Duodenal mucosa (tissue), 2 donors: ENCODE results near the gene CYYR1.

Experiments used
- H3K27ac ChIP-seq: one replicate; pipeline ENCODE4 v1.7.0; 2013; ENCODE audit warnings: low read depth, low read length
- H3K27me3 ChIP-seq, 2 donors: one replicate each; pipeline ENCODE4 v1.7.0; 2013; ENCODE audit warnings: low read length in 2 of 2, control low read depth in 1 of 2; ENCODE audit not compliant: insufficient read depth in 2 of 2, control insufficient read depth in 1 of 2
- H3K36me3 ChIP-seq, 2 donors: one replicate each; pipeline ENCODE4 v1.7.0; 2013; ENCODE audit warnings: low read length in 2 of 2, control low read depth in 1 of 2; ENCODE audit not compliant: insufficient read depth in 2 of 2, control insufficient read depth in 1 of 2
- H3K4me1 ChIP-seq, 2 donors: one replicate each; pipeline ENCODE4 v1.7.0; 2013; ENCODE audit warnings: low read length in 2 of 2, control low read depth in 1 of 2; ENCODE audit not compliant: insufficient read depth in 2 of 2, control insufficient read depth in 1 of 2
- H3K4me3 ChIP-seq, 2 donors: one replicate each; pipeline ENCODE4 v1.7.0; 2013; ENCODE audit warnings: low read length in 2 of 2, low read depth in 1 of 2
- H3K9ac ChIP-seq, 2 donors: one replicate each; pipeline ENCODE4 v1.7.0; 2013; ENCODE audit warnings: low read length in 2 of 2, low read depth in 1 of 2
- H3K9me3 ChIP-seq, 2 donors: one replicate each; pipeline ENCODE4 v1.7.0; 2013; ENCODE audit warnings: low read length in 2 of 2, control low read depth in 1 of 2; ENCODE audit not compliant: control insufficient read depth in 1 of 2

CYYR1 gene

GRCh38 chr21:26432410-26432809, 140.7 kb downstream of the CYYR1 start:
- no peaks in the 10 kb centered on the region for H3K4me1 ChIP-seq
- no peak overlapping the region for H3K4me3 ChIP-seq
- H3K27me3 ChIP-seq, result no peaks in the 10 kb centered on the region
- H3K27ac ChIP-seq, result no peak overlapping the region
- no peaks in the 10 kb centered on the region for H3K9me3 ChIP-seq
- no peak overlapping the region for H3K9ac ChIP-seq
- H3K36me3 ChIP-seq, result no peaks in the 10 kb centered on the region

DNA sequence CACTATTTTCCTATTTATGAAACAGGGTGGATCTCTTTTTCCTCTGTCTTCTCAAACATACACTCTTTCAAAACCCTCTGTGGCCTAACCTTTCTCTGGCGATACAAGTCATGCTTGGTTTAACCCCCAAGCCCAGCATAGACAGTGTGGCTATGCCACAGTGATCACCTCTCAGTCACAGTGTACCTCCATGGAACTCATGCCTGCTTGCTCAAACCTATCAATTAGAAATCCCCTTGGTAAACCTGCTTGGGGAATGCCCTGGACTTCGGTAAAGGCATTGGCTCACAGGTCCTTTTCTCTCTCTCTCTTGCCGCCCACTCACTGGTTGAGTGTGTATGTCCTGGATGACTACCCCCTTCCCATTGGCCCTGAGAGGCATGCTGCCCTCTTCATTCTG, 147.5 kb downstream of the CYYR1 start:
- Histone ChIP-seq H3K27ac (no peak overlapping the region), H3K9ac (no peak overlapping the region), H3K4me1 (no peaks in the 10 kb centered on the region), H3K9me3 (no peaks in the 10 kb centered on the region), H3K27me3 (no peaks in the 10 kb centered on the region), H3K4me3 (no peak overlapping the region), H3K36me3 (no peaks in the 10 kb centered on the region)

DNA sequence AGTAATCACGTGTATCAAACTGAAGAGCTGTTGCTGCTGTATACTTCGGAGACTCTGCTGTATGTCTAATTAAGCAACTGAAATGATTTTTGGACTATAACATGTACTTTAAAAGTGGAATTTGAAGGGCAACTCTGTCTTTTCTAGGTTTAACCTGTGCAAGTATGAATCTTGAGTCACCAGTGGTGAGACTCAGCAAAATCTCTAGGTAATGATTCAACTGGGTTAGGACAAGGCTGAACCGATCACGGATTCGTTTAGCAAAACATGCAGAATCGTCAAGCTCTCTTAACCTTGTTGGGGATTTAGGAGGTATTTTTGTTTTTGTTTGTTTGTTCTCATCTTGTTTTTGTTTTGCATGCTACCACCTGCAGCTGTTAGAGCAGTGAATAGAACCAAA, 149.6 kb downstream of the CYYR1 start:
- no peak overlapping the region for H3K27ac ChIP-seq
- no peaks in the 10 kb centered on the region for H3K9me3 ChIP-seq
- H3K4me3 ChIP-seq, result no peak overlapping the region
- H3K27me3 ChIP-seq, result no peaks in the 10 kb centered on the region
- no peaks in the 10 kb centered on the region for H3K4me1 ChIP-seq
- H3K36me3 ChIP-seq, result no peaks in the 10 kb centered on the region
- no peak overlapping the region for H3K9ac ChIP-seq

- H3K9me3 ChIP-seq, result no peaks in the 10 kb centered on the region
- no peak overlapping the region for H3K9ac ChIP-seq
- no peak overlapping the region for H3K27ac ChIP-seq
- no peaks in the 10 kb centered on the region for H3K4me1 ChIP-seq
- H3K4me3 ChIP-seq, result no peak overlapping the region
- no peaks in the 10 kb centered on the region for H3K36me3 ChIP-seq
- H3K27me3 ChIP-seq, result no peaks in the 10 kb centered on the region
These were observed 150.4 kb downstream of the CYYR1 start for GRCh38 chr21:26422706-26423105.

GRCh38 chr21:26422138-26422537, 150.9 kb downstream of the CYYR1 start:
- Histone ChIP-seq H3K9me3 (no peaks in the 10 kb centered on the region), H3K27me3 (no peaks in the 10 kb centered on the region), H3K4me3 (no peak overlapping the region), H3K4me1 (no peaks in the 10 kb centered on the region), H3K36me3 (no peaks in the 10 kb centered on the region), H3K9ac (no peak overlapping the region), H3K27ac (no peak overlapping the region)

DNA sequence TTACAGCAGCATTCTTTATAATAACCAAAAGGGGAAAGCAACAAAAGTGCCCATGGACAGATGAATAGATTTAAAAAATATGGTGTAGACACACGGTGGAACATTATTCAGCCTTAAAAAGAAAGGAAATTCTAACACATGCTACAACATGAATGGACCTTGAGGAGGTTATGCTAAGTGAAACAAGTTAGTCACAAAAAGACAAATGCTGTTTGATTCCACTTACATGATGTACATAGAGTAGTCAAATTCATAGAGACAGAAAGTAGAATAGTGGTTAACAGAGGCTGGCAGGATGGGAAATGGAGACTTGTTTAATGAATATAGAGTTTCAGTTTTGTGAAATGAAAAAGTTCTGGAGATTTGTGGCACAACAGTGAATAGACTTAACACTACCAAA, 151.4 kb downstream of the CYYR1 start:
- no peaks in the 10 kb centered on the region for H3K27me3 ChIP-seq
- no peak overlapping the region for H3K27ac ChIP-seq
- H3K9me3 ChIP-seq, result no peaks in the 10 kb centered on the region
- no peak overlapping the region for H3K4me3 ChIP-seq
- no peaks in the 10 kb centered on the region for H3K36me3 ChIP-seq
- H3K4me1 ChIP-seq, result no peaks in the 10 kb centered on the region
- H3K9ac ChIP-seq, result no peak overlapping the region
